HUES48 (cell line): ENCODE measurements around the gene GRM2.
"Not testable (repeated sequence)": the region's sequence is repeated elsewhere in the genome, so short reads cannot be mapped to it uniquely, and the experiment has no call there.

Experiments
- H3K27ac ChIP-seq: one replicate; pipeline ENCODE4 v1.7.0; 2013; ENCODE audit warnings: low read depth, low read length, inconsistent platforms
- H3K27me3 ChIP-seq: 2 replicates; pipeline ENCODE4 v1.6.1; 2013; ENCODE audit warnings: mild to moderate bottlenecking, low read length; ENCODE audit not compliant: control insufficient read depth, insufficient read depth
- H3K36me3 ChIP-seq: 2 replicates; pipeline ENCODE4 v1.6.1; 2013; ENCODE audit warnings: low read length; ENCODE audit not compliant: control insufficient read depth, insufficient read depth
- H3K4me1 ChIP-seq: 2 replicates; pipeline ENCODE4 v1.6.1; 2013; ENCODE audit warnings: mild to moderate bottlenecking, low read length; ENCODE audit not compliant: control insufficient read depth, insufficient read depth
- H3K4me3 ChIP-seq: 2 replicates; pipeline ENCODE4 v1.5.1; 2013; ENCODE audit warnings: mild to moderate bottlenecking, low read depth, low read length
- H3K9ac ChIP-seq: 2 replicates; pipeline ENCODE4 v1.6.1; 2013; ENCODE audit warnings: mild to moderate bottlenecking, low read depth, low read length, moderate library complexity
- H3K9me3 ChIP-seq: 2 replicates; pipeline ENCODE4 v1.6.1; 2013; ENCODE audit warnings: low read length; ENCODE audit not compliant: control insufficient read depth, insufficient read depth

The GRM2 gene

GRCh38 chr3:51729042-51729633, 22.3 kb downstream of the GRM2 start:
- H3K27me3 ChIP-seq: no peaks in the 10 kb centered on the region
- H3K9me3 ChIP-seq: no peaks in the 10 kb centered on the region
- no peaks in the 10 kb centered on the region for H3K36me3 ChIP-seq
- H3K9ac ChIP-seq: no peak overlapping the region
- no peak overlapping the region for H3K4me3 ChIP-seq
- H3K4me1 ChIP-seq: peaks cover 1% of the 10 kb centered on the region; the same call in 1 of the 2 replicates
- no peak overlapping the region for H3K27ac ChIP-seq

- H3K4me3 ChIP-seq: no peak overlapping the region
- H3K4me1 ChIP-seq: peaks cover 16% of the 10 kb centered on the region
- H3K27ac ChIP-seq: no peak overlapping the region
- H3K36me3 ChIP-seq: no peaks in the 10 kb centered on the region
- no peaks in the 10 kb centered on the region; the same call in 1 of the 2 replicates for H3K27me3 ChIP-seq
- no peaks in the 10 kb centered on the region for H3K9me3 ChIP-seq
- no peak overlapping the region for H3K9ac ChIP-seq
Observed at GRCh38 chr3:51733859-51734571, 27.1 kb downstream of the GRM2 start.

DNA sequence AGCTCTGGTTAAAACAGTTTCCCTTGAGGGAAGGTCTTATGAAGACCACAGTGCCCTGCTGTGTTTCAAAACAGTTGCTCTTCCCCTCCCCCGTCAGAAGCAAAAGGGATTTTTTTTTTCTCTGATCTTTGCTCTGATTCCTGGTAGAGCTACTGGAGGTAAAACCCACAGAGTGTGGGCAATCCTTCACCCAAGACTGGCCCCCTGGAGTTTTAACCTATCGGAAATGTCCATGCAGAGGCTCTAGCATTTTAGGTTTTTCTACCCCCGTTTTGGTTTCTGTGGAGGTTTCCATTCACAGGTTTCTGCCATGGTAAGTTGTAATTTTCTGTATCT, 27.7 kb downstream of the GRM2 start:
- H3K9ac ChIP-seq: no peak overlapping the region
- no peak overlapping the region for H3K4me3 ChIP-seq
- H3K9me3 ChIP-seq: no peaks in the 10 kb centered on the region
- no peak overlapping the region for H3K27ac ChIP-seq
- H3K36me3 ChIP-seq: no peaks in the 10 kb centered on the region
- H3K4me1 ChIP-seq: peaks cover 21% of the 10 kb centered on the region
- H3K27me3 ChIP-seq: no peaks in the 10 kb centered on the region; the same call in 1 of the 2 replicates

DNA sequence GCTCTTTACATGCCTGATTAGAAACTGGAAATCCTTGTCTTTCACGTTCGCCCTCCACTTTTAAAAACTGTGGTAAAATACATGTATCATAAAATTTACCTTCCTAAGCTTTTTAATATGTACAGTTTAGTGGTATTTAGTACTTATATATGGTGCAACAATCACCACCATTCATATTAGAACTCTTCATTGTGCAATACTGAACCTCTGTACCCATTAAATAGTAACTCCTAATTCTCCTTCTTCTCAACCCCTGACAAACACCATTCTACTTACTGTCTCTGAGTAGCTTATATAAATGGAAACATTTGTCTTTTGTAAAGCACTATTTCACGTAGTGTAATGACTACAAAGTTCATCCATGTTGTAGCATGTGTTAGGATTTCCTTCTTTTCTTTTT, 28.2 kb downstream of the GRM2 start:
- H3K4me1 ChIP-seq: peaks cover 21% of the 10 kb centered on the region
- H3K36me3 ChIP-seq: no peaks in the 10 kb centered on the region
- H3K27me3 ChIP-seq: no peaks in the 10 kb centered on the region; the same call in 1 of the 2 replicates
- H3K4me3 ChIP-seq: no peak overlapping the region
- no peak overlapping the region for H3K9ac ChIP-seq
- no peak overlapping the region for H3K27ac ChIP-seq
- H3K9me3 ChIP-seq: no peaks in the 10 kb centered on the region

GRCh38 chr3:51735950-51736349, 29.1 kb downstream of the GRM2 start:
- Histone ChIP-seq H3K9ac (no peak overlapping the region), H3K9me3 (no peaks in the 10 kb centered on the region), H3K4me3 (no peak overlapping the region), H3K4me1 (peaks cover 21% of the 10 kb centered on the region), H3K27ac (no peak overlapping the region), H3K27me3 (no peaks in the 10 kb centered on the region; the same call in 1 of the 2 replicates), H3K36me3 (no peaks in the 10 kb centered on the region)

GRCh38 chr3:51739110-51739509, 32.2 kb downstream of the GRM2 start:
- Histone ChIP-seq H3K9ac (no peak overlapping the region), H3K4me1 (peaks cover 20% of the 10 kb centered on the region), H3K27ac (no peak overlapping the region), H3K36me3 (no peaks in the 10 kb centered on the region), H3K27me3 (no peaks in the 10 kb centered on the region; the same call in 1 of the 2 replicates), H3K4me3 (no peak overlapping the region), H3K9me3 (no peaks in the 10 kb centered on the region)

DNA sequence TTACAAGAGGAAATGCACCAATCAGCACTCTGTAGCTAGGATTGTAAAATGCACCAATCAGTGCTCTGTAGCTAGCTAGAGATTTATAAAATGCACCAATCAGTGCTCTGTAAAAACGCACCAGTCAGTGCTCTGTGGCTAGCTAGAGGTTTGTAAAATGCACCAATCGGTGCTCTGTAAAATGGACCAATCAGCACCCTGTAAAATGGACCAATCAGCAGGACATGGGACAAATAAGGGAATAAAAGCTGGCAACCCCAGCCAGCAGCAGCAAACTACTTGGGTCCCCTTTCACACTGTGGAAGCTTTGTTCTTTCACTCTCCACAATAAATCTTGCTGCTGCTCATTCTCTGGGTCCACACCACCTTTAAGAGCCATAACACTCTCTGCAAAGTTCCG, 35.5 kb downstream of the GRM2 start:
- H3K4me1 ChIP-seq: peaks cover 12% of the 10 kb centered on the region
- not testable (repeated sequence) for H3K9me3 ChIP-seq, H3K36me3 ChIP-seq, H3K27me3 ChIP-seq, H3K4me3 ChIP-seq, H3K27ac ChIP-seq, H3K9ac ChIP-seq

DNA sequence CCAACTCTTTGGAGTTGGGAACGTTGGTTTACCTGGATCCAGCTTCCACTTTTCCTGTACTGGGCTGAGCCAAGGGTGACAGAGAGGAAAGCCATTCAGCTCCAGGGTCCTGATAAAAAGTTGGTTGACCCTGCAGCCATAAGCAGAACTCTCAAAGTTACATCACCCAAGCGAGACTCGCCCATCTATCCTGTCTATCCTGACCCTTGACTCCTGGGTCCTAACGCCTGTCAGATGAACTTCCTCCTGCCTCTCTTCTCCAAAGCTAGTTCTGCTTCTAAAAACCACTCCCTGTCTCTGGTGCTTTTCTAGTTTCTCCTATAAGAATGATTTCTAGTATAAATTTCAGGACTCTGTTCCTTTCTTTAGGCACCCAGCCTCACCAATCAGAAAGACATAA, 36.1 kb downstream of the GRM2 start:
- H3K36me3 ChIP-seq, H3K9ac ChIP-seq, H3K4me3 ChIP-seq, H3K9me3 ChIP-seq, H3K27me3 ChIP-seq, H3K27ac ChIP-seq: not testable (repeated sequence)
- peaks cover 12% of the 10 kb centered on the region for H3K4me1 ChIP-seq

DNA sequence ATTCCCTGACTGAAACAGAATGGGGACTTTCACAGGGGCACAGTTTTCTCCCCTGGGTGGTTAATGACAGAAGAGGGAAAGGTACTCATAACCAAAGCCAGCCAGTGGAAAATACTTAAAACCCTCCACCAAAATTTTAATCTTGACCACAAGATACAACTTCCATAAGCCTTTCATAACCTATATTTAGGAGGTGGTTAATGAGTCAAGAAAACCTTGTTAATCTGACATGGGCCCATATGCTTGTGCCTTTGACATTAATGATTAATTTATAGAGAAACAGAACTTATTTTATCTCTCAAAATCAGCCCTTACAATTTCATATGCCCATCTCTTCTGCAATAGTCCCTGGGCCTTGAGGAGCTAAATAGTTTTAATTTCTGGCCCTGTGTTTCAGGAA, 41.0 kb downstream of the GRM2 start:
- Histone ChIP-seq H3K4me3 (no peak overlapping the region), H3K27me3 (no peaks in the 10 kb centered on the region), H3K4me1 (no peaks in the 10 kb centered on the region), H3K9me3 (peaks cover 4% of the 10 kb centered on the region; the same call in 1 of the 2 replicates), H3K9ac (no peak overlapping the region), H3K36me3 (no peaks in the 10 kb centered on the region), H3K27ac (no peak overlapping the region)

DNA sequence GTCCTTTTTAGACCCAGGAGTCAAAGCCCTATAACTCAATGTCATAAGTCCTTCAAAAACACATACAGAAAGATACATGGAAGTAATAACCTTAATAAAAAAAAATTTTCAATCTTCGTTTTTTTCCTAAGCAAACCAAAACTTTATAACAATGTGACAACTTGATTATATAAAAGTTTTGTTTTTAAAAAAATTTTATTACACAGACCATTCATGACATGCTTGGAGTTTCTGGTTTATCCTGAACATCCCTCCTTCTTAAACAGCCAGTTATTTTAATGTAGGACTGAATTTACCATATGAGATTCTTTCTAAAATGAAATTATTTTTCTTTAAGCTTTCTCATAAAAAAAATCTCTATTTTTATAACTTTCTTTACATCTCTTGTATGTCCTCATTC, 41.5 kb downstream of the GRM2 start:
- Histone ChIP-seq H3K27me3 (no peaks in the 10 kb centered on the region), H3K36me3 (no peaks in the 10 kb centered on the region), H3K27ac (no peak overlapping the region), H3K4me1 (no peaks in the 10 kb centered on the region), H3K4me3 (no peak overlapping the region), H3K9me3 (peaks cover 4% of the 10 kb centered on the region; the same call in 1 of the 2 replicates), H3K9ac (no peak overlapping the region)

- Histone ChIP-seq H3K9me3 (peaks cover 5% of the 10 kb centered on the region; the same call in 1 of the 2 replicates), H3K27ac (no peak overlapping the region), H3K4me1 (peaks cover 3% of the 10 kb centered on the region; the same call in 1 of the 2 replicates), H3K4me3 (no peak overlapping the region), H3K27me3 (no peaks in the 10 kb centered on the region), H3K9ac (no peak overlapping the region), H3K36me3 (no peaks in the 10 kb centered on the region)
Observed at GRCh38 chr3:51750878-51751277, 44.0 kb downstream of the GRM2 start.
